HEK293 (cell line): ENCODE measurements around the gene DMGDH.

Source experiments
- OVOL3 ChIP-seq: fragments of 450-650 bp; formaldehyde crosslinking; IDR thresholded peaks from 2 replicates; pipeline ENCODE4 v1.5.1; 2016; ENCODE audit warnings: missing biosample characterization, missing genetic modification characterization
- ZNF16 ChIP-seq: fragments of 450-650 bp; formaldehyde crosslinking; IDR thresholded peaks from 2 replicates; pipeline ENCODE4 v1.5.1; 2016; ENCODE audit warnings: low read depth, missing biosample characterization, missing genetic modification characterization
- ZNF174 ChIP-seq: fragments of 450-650 bp; formaldehyde crosslinking; IDR thresholded peaks from 2 replicates; pipeline ENCODE4 v1.5.0; 2017; ENCODE audit warnings: missing biosample characterization, mild to moderate bottlenecking, missing genetic modification characterization
- ZNF433 ChIP-seq: fragments of 450-650 bp; formaldehyde crosslinking; IDR thresholded peaks from 2 replicates; pipeline ENCODE4 v1.5.1; 2016; ENCODE audit warnings: missing biosample characterization, missing genetic modification characterization, low read depth
- ZNF558 ChIP-seq: fragments of 450-650 bp; formaldehyde crosslinking; IDR thresholded peaks from 2 replicates; pipeline ENCODE4 v1.5.1; 2016; ENCODE audit warnings: missing biosample characterization, missing genetic modification characterization
- ZNF768 ChIP-seq: fragments of 450-650 bp; formaldehyde crosslinking; IDR thresholded peaks from 2 replicates; pipeline ENCODE4 v1.5.1; 2018; ENCODE audit warnings: missing biosample characterization, mild to moderate bottlenecking, missing genetic modification characterization
- TF ChIP-seq, protein P1 (sequence below): fragments of 450-650 bp; formaldehyde crosslinking; IDR thresholded peaks from 2 replicates; pipeline ENCODE4 v1.5.1; 2016; ENCODE audit warnings: missing biosample characterization, missing genetic modification characterization
- TF ChIP-seq, protein P2 (sequence below): fragments of 450-650 bp; formaldehyde crosslinking; IDR thresholded peaks from 2 replicates; pipeline ENCODE4 v1.5.1; 2017; ENCODE audit warnings: missing biosample characterization, missing genetic modification characterization
- TF ChIP-seq, protein P3 (sequence below): fragments of 450-650 bp; formaldehyde crosslinking; IDR thresholded peaks from 2 replicates; pipeline ENCODE4 v1.5.1; 2016; ENCODE audit warnings: missing biosample characterization, missing genetic modification characterization, low read depth
- TF ChIP-seq, protein P4 (sequence below): fragments of 450-650 bp; formaldehyde crosslinking; IDR thresholded peaks from 2 replicates; pipeline ENCODE4 v1.5.1; 2016; ENCODE audit warnings: missing biosample characterization, missing genetic modification characterization
- TF ChIP-seq, protein P5 (sequence below): sonication (generic); formaldehyde crosslinking; IDR thresholded peaks from 2 replicates; pipeline ENCODE4 v1.8.1; 2022; ENCODE audit warnings: mild to moderate bottlenecking, moderate library complexity, missing genetic modification reagents

DNA sequence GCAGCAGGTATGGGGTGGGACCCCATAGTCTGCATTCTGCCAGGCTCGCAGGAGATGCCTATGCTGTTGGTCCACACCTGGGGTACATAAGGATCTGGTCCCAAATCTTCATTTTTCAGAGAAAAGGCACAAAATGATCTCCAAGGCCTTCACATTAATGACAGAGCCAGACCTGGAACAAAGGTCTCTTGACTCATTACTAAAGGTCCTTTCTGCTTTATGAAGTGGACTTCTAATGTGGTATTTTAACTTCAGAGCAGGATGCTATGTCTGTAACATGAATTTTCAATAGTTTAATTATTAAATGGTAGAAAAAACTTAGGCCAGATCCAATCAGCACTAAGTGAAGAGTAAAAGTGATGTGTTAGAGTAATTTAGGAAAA lies 38.0 kb downstream of the DMGDH start:
- TF ChIP-seq, protein P1, sequence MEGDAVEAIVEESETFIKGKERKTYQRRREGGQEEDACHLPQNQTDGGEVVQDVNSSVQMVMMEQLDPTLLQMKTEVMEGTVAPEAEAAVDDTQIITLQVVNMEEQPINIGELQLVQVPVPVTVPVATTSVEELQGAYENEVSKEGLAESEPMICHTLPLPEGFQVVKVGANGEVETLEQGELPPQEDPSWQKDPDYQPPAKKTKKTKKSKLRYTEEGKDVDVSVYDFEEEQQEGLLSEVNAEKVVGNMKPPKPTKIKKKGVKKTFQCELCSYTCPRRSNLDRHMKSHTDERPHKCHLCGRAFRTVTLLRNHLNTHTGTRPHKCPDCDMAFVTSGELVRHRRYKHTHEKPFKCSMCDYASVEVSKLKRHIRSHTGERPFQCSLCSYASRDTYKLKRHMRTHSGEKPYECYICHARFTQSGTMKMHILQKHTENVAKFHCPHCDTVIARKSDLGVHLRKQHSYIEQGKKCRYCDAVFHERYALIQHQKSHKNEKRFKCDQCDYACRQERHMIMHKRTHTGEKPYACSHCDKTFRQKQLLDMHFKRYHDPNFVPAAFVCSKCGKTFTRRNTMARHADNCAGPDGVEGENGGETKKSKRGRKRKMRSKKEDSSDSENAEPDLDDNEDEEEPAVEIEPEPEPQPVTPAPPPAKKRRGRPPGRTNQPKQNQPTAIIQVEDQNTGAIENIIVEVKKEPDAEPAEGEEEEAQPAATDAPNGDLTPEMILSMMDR, result no peak
- TF ChIP-seq ZNF433 (tag by site-specific recombination), result no peak
- no peak for TF ChIP-seq ZNF174 (tag by site-specific recombination)
- TF ChIP-seq ZNF16 (tag by site-specific recombination), result no peak
- TF ChIP-seq ZNF558 (tag by site-specific recombination), result no peak
- TF ChIP-seq, protein P2, sequence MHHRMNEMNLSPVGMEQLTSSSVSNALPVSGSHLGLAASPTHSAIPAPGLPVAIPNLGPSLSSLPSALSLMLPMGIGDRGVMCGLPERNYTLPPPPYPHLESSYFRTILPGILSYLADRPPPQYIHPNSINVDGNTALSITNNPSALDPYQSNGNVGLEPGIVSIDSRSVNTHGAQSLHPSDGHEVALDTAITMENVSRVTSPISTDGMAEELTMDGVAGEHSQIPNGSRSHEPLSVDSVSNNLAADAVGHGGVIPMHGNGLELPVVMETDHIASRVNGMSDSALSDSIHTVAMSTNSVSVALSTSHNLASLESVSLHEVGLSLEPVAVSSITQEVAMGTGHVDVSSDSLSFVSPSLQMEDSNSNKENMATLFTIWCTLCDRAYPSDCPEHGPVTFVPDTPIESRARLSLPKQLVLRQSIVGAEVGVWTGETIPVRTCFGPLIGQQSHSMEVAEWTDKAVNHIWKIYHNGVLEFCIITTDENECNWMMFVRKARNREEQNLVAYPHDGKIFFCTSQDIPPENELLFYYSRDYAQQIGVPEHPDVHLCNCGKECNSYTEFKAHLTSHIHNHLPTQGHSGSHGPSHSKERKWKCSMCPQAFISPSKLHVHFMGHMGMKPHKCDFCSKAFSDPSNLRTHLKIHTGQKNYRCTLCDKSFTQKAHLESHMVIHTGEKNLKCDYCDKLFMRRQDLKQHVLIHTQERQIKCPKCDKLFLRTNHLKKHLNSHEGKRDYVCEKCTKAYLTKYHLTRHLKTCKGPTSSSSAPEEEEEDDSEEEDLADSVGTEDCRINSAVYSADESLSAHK (tag by site-specific recombination), result no peak
- no peak for TF ChIP-seq ZNF768 (tag by site-specific recombination)
- TF ChIP-seq, protein P3, sequence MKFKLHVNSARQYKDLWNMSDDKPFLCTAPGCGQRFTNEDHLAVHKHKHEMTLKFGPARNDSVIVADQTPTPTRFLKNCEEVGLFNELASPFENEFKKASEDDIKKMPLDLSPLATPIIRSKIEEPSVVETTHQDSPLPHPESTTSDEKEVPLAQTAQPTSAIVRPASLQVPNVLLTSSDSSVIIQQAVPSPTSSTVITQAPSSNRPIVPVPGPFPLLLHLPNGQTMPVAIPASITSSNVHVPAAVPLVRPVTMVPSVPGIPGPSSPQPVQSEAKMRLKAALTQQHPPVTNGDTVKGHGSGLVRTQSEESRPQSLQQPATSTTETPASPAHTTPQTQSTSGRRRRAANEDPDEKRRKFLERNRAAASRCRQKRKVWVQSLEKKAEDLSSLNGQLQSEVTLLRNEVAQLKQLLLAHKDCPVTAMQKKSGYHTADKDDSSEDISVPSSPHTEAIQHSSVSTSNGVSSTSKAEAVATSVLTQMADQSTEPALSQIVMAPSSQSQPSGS (tag by site-specific recombination), result no peak
- TF ChIP-seq, protein P4, sequence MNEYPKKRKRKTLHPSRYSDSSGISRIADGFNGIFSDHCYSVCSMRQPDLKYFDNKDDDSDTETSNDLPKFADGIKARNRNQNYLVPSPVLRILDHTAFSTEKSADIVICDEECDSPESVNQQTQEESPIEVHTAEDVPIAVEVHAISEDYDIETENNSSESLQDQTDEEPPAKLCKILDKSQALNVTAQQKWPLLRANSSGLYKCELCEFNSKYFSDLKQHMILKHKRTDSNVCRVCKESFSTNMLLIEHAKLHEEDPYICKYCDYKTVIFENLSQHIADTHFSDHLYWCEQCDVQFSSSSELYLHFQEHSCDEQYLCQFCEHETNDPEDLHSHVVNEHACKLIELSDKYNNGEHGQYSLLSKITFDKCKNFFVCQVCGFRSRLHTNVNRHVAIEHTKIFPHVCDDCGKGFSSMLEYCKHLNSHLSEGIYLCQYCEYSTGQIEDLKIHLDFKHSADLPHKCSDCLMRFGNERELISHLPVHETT (tag by site-specific recombination), result no peak
- TF ChIP-seq, protein P5, sequence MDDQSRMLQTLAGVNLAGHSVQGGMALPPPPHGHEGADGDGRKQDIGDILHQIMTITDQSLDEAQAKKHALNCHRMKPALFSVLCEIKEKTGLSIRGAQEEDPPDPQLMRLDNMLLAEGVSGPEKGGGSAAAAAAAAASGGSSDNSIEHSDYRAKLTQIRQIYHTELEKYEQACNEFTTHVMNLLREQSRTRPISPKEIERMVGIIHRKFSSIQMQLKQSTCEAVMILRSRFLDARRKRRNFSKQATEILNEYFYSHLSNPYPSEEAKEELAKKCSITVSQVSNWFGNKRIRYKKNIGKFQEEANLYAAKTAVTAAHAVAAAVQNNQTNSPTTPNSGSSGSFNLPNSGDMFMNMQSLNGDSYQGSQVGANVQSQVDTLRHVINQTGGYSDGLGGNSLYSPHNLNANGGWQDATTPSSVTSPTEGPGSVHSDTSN (CRISPR knock-in tag), result no peak
- no peak for TF ChIP-seq OVOL3 (tag by site-specific recombination)
